ENCODE data around the gene EAF1. TPM values are rescaled to one million over a fixed set of nuclear protein-coding genes. Genes with fewer than 3 reads are reported as not detected.

The EAF1 gene
- polyA plus RNA-seq, 1 donor from 2014 or later, result 45.4 TPM

DNA sequence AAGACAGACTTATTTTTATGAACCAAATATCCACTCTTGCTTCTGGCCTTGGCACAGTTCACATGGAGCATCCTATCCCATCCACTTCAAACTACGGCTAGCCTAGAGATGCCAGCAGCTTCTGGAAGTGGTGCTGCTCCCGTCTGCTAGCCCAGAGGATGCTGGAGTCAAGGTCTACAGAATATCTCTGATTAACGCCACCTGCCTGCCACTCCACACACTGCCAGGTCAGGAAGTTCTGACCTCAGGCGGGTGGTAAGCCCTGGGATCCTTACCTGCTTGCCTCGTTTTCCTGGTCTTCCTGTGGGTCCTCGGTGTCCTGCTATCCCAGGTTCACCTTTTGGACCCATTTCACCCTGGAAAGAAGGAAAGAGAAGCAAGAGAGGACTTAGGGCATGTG is 42.9 kb downstream of the EAF1 start:
- H3K4me3 ChIP-seq (ENCODE audit: low read length), result no peak overlapping the region
- H3K79me2 ChIP-seq (replicated peaks; ENCODE audit: insufficient read depth, low read length), result no peaks in the 10 kb centered on the region
- H3K27me3 ChIP-seq (ENCODE audit: insufficient read depth, low read depth, low read length), result no peaks in the 10 kb centered on the region
- no peaks in the 10 kb centered on the region for H3F3A ChIP-seq (ENCODE audit: insufficient read depth, low read length, poor library complexity, severe bottlenecking)
- no peak overlapping the region for H3K27ac ChIP-seq (ENCODE audit: low read length)
- H3K4me2 ChIP-seq (ENCODE audit: low read length), result no peak overlapping the region
- H4K20me1 ChIP-seq (ENCODE audit: insufficient read depth), result no peaks in the 10 kb centered on the region
- no peaks in the 10 kb centered on the region for H3K36me3 ChIP-seq (ENCODE audit: insufficient read depth, low read length)
- H2AFZ ChIP-seq (ENCODE audit: low read depth, low read length), result no peak overlapping the region
- no peak overlapping the region for H3K9ac ChIP-seq (ENCODE audit: low read length)
- H3K9me2 ChIP-seq (ENCODE audit: insufficient read depth, low read length), result no peaks in the 10 kb centered on the region
- no peaks in the 10 kb centered on the region for H3K9me3 ChIP-seq (ENCODE audit: low read length)
- TF ChIP-seq SMC3 (conservative IDR thresholded peaks at IDR 0.05; ENCODE audit: poor library complexity) (no peak), REST (IDR thresholded peaks at IDR 0.05; ENCODE audit: borderline replicate concordance) (no peak), POLR2AphosphoS5 (IDR thresholded peaks at IDR 0.05) (no peak), MXI1 (conservative IDR thresholded peaks at IDR 0.05; ENCODE audit: poor library complexity, severe bottlenecking) (no peak), EP300 (conservative IDR thresholded peaks at IDR 0.05; ENCODE audit: poor library complexity, severe bottlenecking) (no peak)

GRCh38 chr3:15470849-15471248 is 43.5 kb downstream of the EAF1 start:
- Histone ChIP-seq H3K79me2 (replicated peaks; ENCODE audit: insufficient read depth, low read length) (no peaks in the 10 kb centered on the region), H3K36me3 (ENCODE audit: insufficient read depth, low read length) (no peaks in the 10 kb centered on the region), H3K27me3 (ENCODE audit: insufficient read depth, low read depth, low read length) (no peaks in the 10 kb centered on the region), H4K20me1 (ENCODE audit: insufficient read depth) (no peaks in the 10 kb centered on the region), H3K4me3 (ENCODE audit: low read length) (no peak overlapping the region), H3K9me3 (ENCODE audit: low read length) (no peaks in the 10 kb centered on the region), H3K4me2 (ENCODE audit: low read length) (no peak overlapping the region), H3K9ac (ENCODE audit: low read length) (no peak overlapping the region), H3F3A (ENCODE audit: insufficient read depth, low read length, poor library complexity, severe bottlenecking) (no peaks in the 10 kb centered on the region), H3K27ac (ENCODE audit: low read length) (no peak overlapping the region), H2AFZ (ENCODE audit: low read depth, low read length) (no peak overlapping the region), H3K9me2 (ENCODE audit: insufficient read depth, low read length) (no peaks in the 10 kb centered on the region)
- no peak for TF ChIP-seq REST (IDR thresholded peaks at IDR 0.05; ENCODE audit: borderline replicate concordance)
- TF ChIP-seq EZH2 (IDR thresholded peaks at IDR 0.05; ENCODE audit: borderline replicate concordance, insufficient read depth, low read length, poor library complexity, severe bottlenecking), result no peak
- no peak for TF ChIP-seq EP300 (conservative IDR thresholded peaks at IDR 0.05; ENCODE audit: poor library complexity, severe bottlenecking)
- TF ChIP-seq, protein P1, sequence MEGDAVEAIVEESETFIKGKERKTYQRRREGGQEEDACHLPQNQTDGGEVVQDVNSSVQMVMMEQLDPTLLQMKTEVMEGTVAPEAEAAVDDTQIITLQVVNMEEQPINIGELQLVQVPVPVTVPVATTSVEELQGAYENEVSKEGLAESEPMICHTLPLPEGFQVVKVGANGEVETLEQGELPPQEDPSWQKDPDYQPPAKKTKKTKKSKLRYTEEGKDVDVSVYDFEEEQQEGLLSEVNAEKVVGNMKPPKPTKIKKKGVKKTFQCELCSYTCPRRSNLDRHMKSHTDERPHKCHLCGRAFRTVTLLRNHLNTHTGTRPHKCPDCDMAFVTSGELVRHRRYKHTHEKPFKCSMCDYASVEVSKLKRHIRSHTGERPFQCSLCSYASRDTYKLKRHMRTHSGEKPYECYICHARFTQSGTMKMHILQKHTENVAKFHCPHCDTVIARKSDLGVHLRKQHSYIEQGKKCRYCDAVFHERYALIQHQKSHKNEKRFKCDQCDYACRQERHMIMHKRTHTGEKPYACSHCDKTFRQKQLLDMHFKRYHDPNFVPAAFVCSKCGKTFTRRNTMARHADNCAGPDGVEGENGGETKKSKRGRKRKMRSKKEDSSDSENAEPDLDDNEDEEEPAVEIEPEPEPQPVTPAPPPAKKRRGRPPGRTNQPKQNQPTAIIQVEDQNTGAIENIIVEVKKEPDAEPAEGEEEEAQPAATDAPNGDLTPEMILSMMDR (IDR thresholded peaks at IDR 0.05; ENCODE audit: poor library complexity, severe bottlenecking), result no peak
- no peak for TF ChIP-seq TAF1 (IDR thresholded peaks at IDR 0.05; ENCODE audit: low read depth)
- no peak for TF ChIP-seq SMC3 (conservative IDR thresholded peaks at IDR 0.05; ENCODE audit: poor library complexity)
- TF ChIP-seq POLR2AphosphoS5 (IDR thresholded peaks at IDR 0.05), result no peak
- TF ChIP-seq MXI1 (conservative IDR thresholded peaks at IDR 0.05; ENCODE audit: poor library complexity, severe bottlenecking), result no peak
- TF ChIP-seq RAD21 (conservative IDR thresholded peaks at IDR 0.05), result no peak
